ENCODE data around the gene IRF3. TPM values are rescaled to one million over a fixed set of nuclear protein-coding genes. Genes with fewer than 3 reads are reported as not detected.

The IRF3 gene
- total and polyA plus RNA-seq, 3 experiments from 2014 or later: 81.7 to 127 (median 118) TPM

Other genes with a start within 250 kb of the IRF3 start
- not detected for gene PTH2, start 242.4 kb downstream of the IRF3 start, total RNA-seq
- gene PTH2, start 242.4 kb downstream of the IRF3 start, polyA plus RNA-seq: not detected
- not detected for gene GFY, start 240.5 kb downstream of the IRF3 start, total RNA-seq
- not detected for gene GFY, start 240.5 kb downstream of the IRF3 start, polyA plus RNA-seq
- gene SLC17A7, start 224.3 kb downstream of the IRF3 start, total RNA-seq: under 1 TPM; 0.07 to 0.09 TPM
- not detected for gene SLC17A7, start 224.3 kb downstream of the IRF3 start, polyA plus RNA-seq
- gene PIH1D1, start 214.0 kb downstream of the IRF3 start, total RNA-seq: 100 to 1,000 TPM; 132 to 138 TPM
- 81.8 TPM for gene PIH1D1, start 214.0 kb downstream of the IRF3 start, polyA plus RNA-seq
- 10 to 100 TPM; 46.7 to 51.8 TPM for gene ALDH16A1, start 212.6 kb downstream of the IRF3 start, total RNA-seq
- 32.5 TPM for gene ALDH16A1, start 212.6 kb downstream of the IRF3 start, polyA plus RNA-seq
- 10 to 100 TPM; 63.9 to 71.5 TPM for gene FLT3LG, start 191.6 kb downstream of the IRF3 start, total RNA-seq
- gene FLT3LG, start 191.6 kb downstream of the IRF3 start, polyA plus RNA-seq: 148 TPM
- 1,000 to 10,000 TPM; 3,865 to 3,912 TPM for gene RPL13A, start 178.2 kb downstream of the IRF3 start, total RNA-seq
- gene RPL13A, start 178.2 kb downstream of the IRF3 start, polyA plus RNA-seq: 2,679 TPM
- 1,000 to 10,000 TPM; 2,863 to 2,871 TPM for gene RPS11, start 169.4 kb downstream of the IRF3 start, total RNA-seq
- 1,959 TPM for gene RPS11, start 169.4 kb downstream of the IRF3 start, polyA plus RNA-seq
- 10 to 100 TPM; 16.2 to 16.3 TPM for gene FCGRT, start 153.2 kb downstream of the IRF3 start, total RNA-seq
- gene FCGRT, start 153.2 kb downstream of the IRF3 start, polyA plus RNA-seq: 52.4 TPM
- gene RCN3, start 137.9 kb downstream of the IRF3 start, total RNA-seq: 1 to 10 TPM; 1.4 to 1.7 TPM
- 2.1 TPM for gene RCN3, start 137.9 kb downstream of the IRF3 start, polyA plus RNA-seq
- 10 to 100 TPM; 62.5 to 64.3 TPM for gene NOSIP, start 85.3 kb downstream of the IRF3 start, total RNA-seq
- gene NOSIP, start 85.3 kb downstream of the IRF3 start, polyA plus RNA-seq: 414 TPM
- gene PRRG2, start 84.5 kb downstream of the IRF3 start, total RNA-seq: 1 to 10 TPM; 1.2 TPM
- gene PRRG2, start 84.5 kb downstream of the IRF3 start, polyA plus RNA-seq: 0.24 TPM
- 10 to 100 TPM; 25.9 to 27.5 TPM for gene PRR12, start 74.7 kb downstream of the IRF3 start, total RNA-seq
- 0.81 TPM for gene PRR12, start 74.7 kb downstream of the IRF3 start, polyA plus RNA-seq
- gene RRAS, start 25.7 kb downstream of the IRF3 start, total RNA-seq: 1 to 10 TPM; 5.3 to 5.8 TPM
- gene RRAS, start 25.7 kb downstream of the IRF3 start, polyA plus RNA-seq: 16.0 TPM
- 10 to 100 TPM; 79.2 to 79.7 TPM for gene SCAF1, start 23.6 kb downstream of the IRF3 start, total RNA-seq
- 3.2 TPM for gene SCAF1, start 23.6 kb downstream of the IRF3 start, polyA plus RNA-seq
- gene BCL2L12, start 76 bp upstream of the IRF3 start, total RNA-seq: 10 to 100 TPM; 68.2 to 70.9 TPM
- 18.9 TPM for gene BCL2L12, start 76 bp upstream of the IRF3 start, polyA plus RNA-seq
- 100 to 1,000 TPM; 529 to 537 TPM for gene PRMT1, start 11.4 kb upstream of the IRF3 start, total RNA-seq
- 135 TPM for gene PRMT1, start 11.4 kb upstream of the IRF3 start, polyA plus RNA-seq
- 1 to 10 TPM; 6.9 to 7.2 TPM for gene ADM5, start 23.7 kb upstream of the IRF3 start, total RNA-seq
- 0.91 TPM for gene ADM5, start 23.7 kb upstream of the IRF3 start, polyA plus RNA-seq
- under 1 TPM; 0.66 to 0.84 TPM for gene CPT1C, start 25.3 kb upstream of the IRF3 start, total RNA-seq
- gene CPT1C, start 25.3 kb upstream of the IRF3 start, polyA plus RNA-seq: not detected
- under 1 TPM; 0.42 to 0.79 TPM for gene TSKS, start 97.4 kb upstream of the IRF3 start, total RNA-seq
- not detected for gene TSKS, start 97.4 kb upstream of the IRF3 start, polyA plus RNA-seq
- 10 to 100 TPM; 82.5 to 87.7 TPM for gene AP2A1, start 101.1 kb upstream of the IRF3 start, total RNA-seq
- 10.1 TPM for gene AP2A1, start 101.1 kb upstream of the IRF3 start, polyA plus RNA-seq
- 10 to 100 TPM; 26.1 to 30.1 TPM for gene FUZ, start 147.4 kb upstream of the IRF3 start, total RNA-seq
- 4.5 TPM for gene FUZ, start 147.4 kb upstream of the IRF3 start, polyA plus RNA-seq
- gene MED25, start 152.4 kb upstream of the IRF3 start, total RNA-seq: 10 to 100 TPM; 42.3 to 47.2 TPM
- gene MED25, start 152.4 kb upstream of the IRF3 start, polyA plus RNA-seq: 23.7 TPM
- 10 to 100 TPM; 91.9 to 93.7 TPM for gene PTOV1, start 185.3 kb upstream of the IRF3 start, total RNA-seq
- 47.7 TPM for gene PTOV1, start 185.3 kb upstream of the IRF3 start, polyA plus RNA-seq
- 10 to 100 TPM; 91.6 to 98.7 TPM for gene PNKP, start 201.7 kb upstream of the IRF3 start, total RNA-seq
- 28.4 TPM for gene PNKP, start 201.7 kb upstream of the IRF3 start, polyA plus RNA-seq
- gene AKT1S1, start 211.5 kb upstream of the IRF3 start, total RNA-seq: 10 to 100 TPM; 32.8 to 33.6 TPM
- 4.7 TPM for gene AKT1S1, start 211.5 kb upstream of the IRF3 start, polyA plus RNA-seq
- gene TBC1D17, start 211.8 kb upstream of the IRF3 start, total RNA-seq: 10 to 100 TPM; 31.7 to 33.5 TPM
- 16.8 TPM for gene TBC1D17, start 211.8 kb upstream of the IRF3 start, polyA plus RNA-seq
- 10 to 100 TPM; 35.6 to 39.1 TPM for gene IL4I1, start 231.0 kb upstream of the IRF3 start, total RNA-seq
- 13.1 TPM for gene IL4I1, start 231.0 kb upstream of the IRF3 start, polyA plus RNA-seq